Naive B cell (primary cell): ENCODE measurements around the gene PPM1H. TPM values are rescaled to one million over a fixed set of nuclear protein-coding genes. Genes with fewer than 3 reads are reported as not detected.
A peak's percentile ranks its signal among the peaks of the same experiment; 100 is the strongest.

ENCODE experiments used
- ATAC-seq, 2 donors: fragments of 150-1000 bp; cut with Tn5 transposase; 2 replicates each; pipeline ENCODE4 v1.10.0; 2021; ENCODE audit warnings: low read depth in 2 of 2, mild to moderate bottlenecking in 2 of 2, moderate library complexity in 2 of 2
- DNase-seq: peaks from one replicate; pipeline ENCODE4 v3.0.0; 2022
- H3K27ac Mint-ChIP-seq, 6 donors: one replicate each; pipeline ENCODE4 v1.8.0; 2020 to 2022; ENCODE audit warnings: mild to moderate bottlenecking in 6 of 6, mixed read lengths in 6 of 6, moderate library complexity in 5 of 6, inconsistent platforms in 2 of 6
- H3K27me3 Mint-ChIP-seq, 3 donors: one replicate each; pipeline ENCODE4 v1.8.0; 2021 to 2022; ENCODE audit warnings: mixed read lengths in 3 of 3, mild to moderate bottlenecking in 1 of 3
- H3K36me3 Mint-ChIP-seq, 2 donors: one replicate each; pipeline ENCODE4 v1.8.0; 2020 to 2022; ENCODE audit warnings: mixed read lengths in 2 of 2, inconsistent platforms in 1 of 2, mild to moderate bottlenecking in 1 of 2
- H3K4me1 Mint-ChIP-seq, 3 donors: one replicate each; pipeline ENCODE4 v1.8.0; 2020 to 2022; ENCODE audit warnings: mixed read lengths in 3 of 3, inconsistent platforms in 1 of 3, mild to moderate bottlenecking in 1 of 3, moderate library complexity in 1 of 3
- H3K4me3 Mint-ChIP-seq, 8 donors: one replicate each; pipeline ENCODE4 v1.8.0; 2020 to 2022; ENCODE audit warnings: mild to moderate bottlenecking in 8 of 8, mixed read lengths in 8 of 8, moderate library complexity in 8 of 8, inconsistent platforms in 2 of 8
- H3K9me3 Mint-ChIP-seq, 7 donors: one replicate each; pipeline ENCODE4 v1.8.0; 2020 to 2022; ENCODE audit warnings: mixed read lengths in 7 of 7, mild to moderate bottlenecking in 5 of 7, inconsistent platforms in 2 of 7, moderate library complexity in 1 of 7
- polyA plus RNA-seq, 6 donors: library from polyadenylated mRNA; unstranded; fragments of 300-500 nt; fragmentation: Illumina TruSeq; gene quantifications; one replicate each; pipeline ENCODE4 v1.2.3, GENCODE V29; 2021; ENCODE audit warnings: low read depth in 6 of 6

PPM1H gene
- polyA plus RNA-seq, 6 donors from 2014 or later, result 0.05 to 0.15 (median 0.12) TPM; not detected in 3

GRCh38 chr12:62724947-62725451 lies 210.0 kb downstream of the PPM1H start:
- Mint-ChIP-seq H3K4me3 (no peak overlapping the region), H3K4me1 (peaks cover 0 to 6% (median 3%) of the 10 kb centered on the region in 3 donors), H3K27me3 (no peaks in the 10 kb centered on the region), H3K27ac (no peak overlapping the region), H3K36me3 (no peaks in the 10 kb centered on the region), H3K9me3 (no peaks in the 10 kb centered on the region)
- DNase-seq (no peak), ATAC-seq (no peak)

GRCh38 chr12:62724285-62724684 lies 210.7 kb downstream of the PPM1H start:
- Mint-ChIP-seq H3K27me3 (no peaks in the 10 kb centered on the region), H3K27ac (peak overlapping the region in 1 of 6 donors; percentile 39), H3K36me3 (no peaks in the 10 kb centered on the region), H3K4me3 (no peak overlapping the region), H3K9me3 (no peaks in the 10 kb centered on the region), H3K4me1 (peaks cover 0 to 5% (median 3%) of the 10 kb centered on the region in 3 donors)
- DNase-seq (no peak), ATAC-seq (no peak)

GRCh38 chr12:62722971-62723680 lies 211.8 kb downstream of the PPM1H start:
- peaks cover 0 to 1% (median 0%) of the 10 kb centered on the region in 7 donors for H3K9me3 Mint-ChIP-seq
- no peaks in the 10 kb centered on the region for H3K27me3 Mint-ChIP-seq
- H3K4me1 Mint-ChIP-seq, result no peaks in the 10 kb centered on the region
- H3K27ac Mint-ChIP-seq, result no peak overlapping the region
- ATAC-seq, result no peak
- DNase-seq, result no peak
- H3K36me3 Mint-ChIP-seq, result no peaks in the 10 kb centered on the region
- no peak overlapping the region for H3K4me3 Mint-ChIP-seq

GRCh38 chr12:62720661-62721330 lies 214.2 kb downstream of the PPM1H start:
- Mint-ChIP-seq H3K4me3 (no peak overlapping the region), H3K27ac (peak overlapping the region in 1 of 6 donors; percentile 2), H3K4me1 (no peaks in the 10 kb centered on the region), H3K36me3 (no peaks in the 10 kb centered on the region), H3K27me3 (no peaks in the 10 kb centered on the region), H3K9me3 (peaks cover 0 to 1% (median 0%) of the 10 kb centered on the region in 7 donors)
- DNase-seq (no peak), ATAC-seq (no peak)

- ATAC-seq (no peak), DNase-seq (no peak)
- Mint-ChIP-seq H3K27me3 (no peaks in the 10 kb centered on the region), H3K9me3 (peaks cover 0 to 1% (median 0%) of the 10 kb centered on the region in 7 donors), H3K27ac (no peak overlapping the region), H3K4me3 (no peak overlapping the region), H3K4me1 (no peaks in the 10 kb centered on the region), H3K36me3 (no peaks in the 10 kb centered on the region)
Observed at GRCh38 chr12:62720025-62720424, 214.9 kb downstream of the PPM1H start.

GRCh38 chr12:62718762-62719426 lies 216.1 kb downstream of the PPM1H start:
- H3K27me3 Mint-ChIP-seq, result no peaks in the 10 kb centered on the region
- H3K4me1 Mint-ChIP-seq, result no peaks in the 10 kb centered on the region
- H3K27ac Mint-ChIP-seq, result peak overlapping the region in 1 of 6 donors; percentile 35
- peak overlapping the region in 1 of 8 donors; percentile 73 for H3K4me3 Mint-ChIP-seq
- no peak for ATAC-seq
- no peak for DNase-seq
- no peaks in the 10 kb centered on the region for H3K36me3 Mint-ChIP-seq
- H3K9me3 Mint-ChIP-seq, result peaks cover 0 to 1% (median 0%) of the 10 kb centered on the region in 7 donors

GRCh38 chr12:62717643-62718042 lies 217.3 kb downstream of the PPM1H start:
- no peaks in the 10 kb centered on the region for H3K36me3 Mint-ChIP-seq
- peaks cover 0 to 1% (median 0%) of the 10 kb centered on the region in 7 donors for H3K9me3 Mint-ChIP-seq
- H3K27me3 Mint-ChIP-seq, result no peaks in the 10 kb centered on the region
- H3K4me3 Mint-ChIP-seq, result no peak overlapping the region
- DNase-seq (no peak), ATAC-seq (no peak)
- no peaks in the 10 kb centered on the region for H3K4me1 Mint-ChIP-seq
- no peak overlapping the region for H3K27ac Mint-ChIP-seq

- Mint-ChIP-seq H3K9me3 (peaks cover 0 to 1% (median 0%) of the 10 kb centered on the region in 7 donors), H3K36me3 (no peaks in the 10 kb centered on the region)
Observed at GRCh38 chr12:62716866-62717525, 218.0 kb downstream of the PPM1H start.

GRCh38 chr12:62716037-62716436 lies 218.9 kb downstream of the PPM1H start:
- Mint-ChIP-seq H3K27ac (no peak overlapping the region), H3K36me3 (no peaks in the 10 kb centered on the region), H3K4me3 (no peak overlapping the region), H3K4me1 (no peaks in the 10 kb centered on the region), H3K27me3 (no peaks in the 10 kb centered on the region), H3K9me3 (peaks cover 0 to 1% (median 0%) of the 10 kb centered on the region in 7 donors)
- no peak for DNase-seq
- no peak for ATAC-seq

More at GRCh38 chr12:62716866-62717525, 218.0 kb downstream of the PPM1H start:
- ATAC-seq (no peak), DNase-seq (no peak)
- Mint-ChIP-seq H3K27me3 (no peaks in the 10 kb centered on the region), H3K4me1 (no peaks in the 10 kb centered on the region), H3K27ac (no peak overlapping the region), H3K4me3 (no peak overlapping the region)

- no peak overlapping the region for H3K27ac Mint-ChIP-seq
Observed at GRCh38 chr12:62714774-62715721, 219.9 kb downstream of the PPM1H start.

GRCh38 chr12:62714181-62714773 lies 220.7 kb downstream of the PPM1H start:
- ATAC-seq (no peak), DNase-seq (no peak)
- peaks cover 0 to 6% (median 0%) of the 10 kb centered on the region in 3 donors for H3K27me3 Mint-ChIP-seq
- no peak overlapping the region for H3K27ac Mint-ChIP-seq
- peaks cover 0 to 1% (median 0%) of the 10 kb centered on the region in 7 donors for H3K9me3 Mint-ChIP-seq
- H3K4me3 Mint-ChIP-seq, result no peak overlapping the region
- H3K4me1 Mint-ChIP-seq, result no peaks in the 10 kb centered on the region
- H3K36me3 Mint-ChIP-seq, result no peaks in the 10 kb centered on the region

More at GRCh38 chr12:62714774-62715721, 219.9 kb downstream of the PPM1H start:
- no peak for ATAC-seq
- Mint-ChIP-seq H3K36me3 (no peaks in the 10 kb centered on the region), H3K4me1 (no peaks in the 10 kb centered on the region), H3K4me3 (no peak overlapping the region), H3K9me3 (peaks cover 0 to 1% (median 0%) of the 10 kb centered on the region in 7 donors), H3K27me3 (no peaks in the 10 kb centered on the region)
- no peak for DNase-seq

GRCh38 chr12:62713723-62714122 lies 221.2 kb downstream of the PPM1H start:
- no peak for DNase-seq
- H3K4me3 Mint-ChIP-seq, result no peak overlapping the region
- no peak for ATAC-seq
- peaks cover 0 to 1% (median 0%) of the 10 kb centered on the region in 7 donors for H3K9me3 Mint-ChIP-seq
- peaks cover 0 to 9% (median 0%) of the 10 kb centered on the region in 3 donors for H3K27me3 Mint-ChIP-seq
- H3K4me1 Mint-ChIP-seq, result no peaks in the 10 kb centered on the region
- H3K27ac Mint-ChIP-seq, result no peak overlapping the region
- H3K36me3 Mint-ChIP-seq, result no peaks in the 10 kb centered on the region
